Fibroblast of villous mesenchyme (primary cell): Measurements from ENCODE around the gene FHDC1. TPM values are rescaled to one million over a fixed set of nuclear protein-coding genes. Genes with fewer than 3 reads are reported as not detected.
A peak's percentile ranks its signal among the peaks of the same experiment; 100 is the strongest.

ENCODE experiments used
- DNase-seq: peaks from one replicate; pipeline ENCODE4 v3.0.0-alpha.2; 2010; ENCODE audit warnings: low read depth
- H3K4me3 ChIP-seq: 2 replicates; pipeline ENCODE4 v1.5.1; 2011; ENCODE audit warnings: low read depth, mild to moderate bottlenecking, low read length
- CTCF ChIP-seq: IDR thresholded peaks from 2 replicates; pipeline ENCODE4 v1.5.1; 2012; ENCODE audit warnings: low read depth, mild to moderate bottlenecking, low read length; ENCODE audit not compliant: insufficient read depth
- total RNA-seq: library from RNA; depleted of rRNA; stranded (reverse); fragments of >200 nt; gene quantifications from 2 replicates; pipeline ENCODE4 v1.2.3, GENCODE V29; 2012

The FHDC1 gene
- total RNA-seq, 1 donor: 1.7 TPM

- no peak for TF ChIP-seq CTCF
- no peak for DNase-seq
Measured at GRCh38 chr4:152935143-152935542, 980 bp upstream of the FHDC1 start.

GRCh38 chr4:152936446-152937335 is 568 bp downstream of the FHDC1 start:
- TF ChIP-seq CTCF: no peak
- H3K4me3 ChIP-seq: peak overlapping the region; percentile 55
- peak; percentile 19 for DNase-seq

More at GRCh38 chr4:152935143-152935542, 980 bp upstream of the FHDC1 start:
- no peak overlapping the region for H3K4me3 ChIP-seq

GRCh38 chr4:152937336-152938236 is 1.5 kb downstream of the FHDC1 start:
- no peak for TF ChIP-seq CTCF
- peak; percentile 42 for DNase-seq
- peak overlapping the region; percentile 55 for H3K4me3 ChIP-seq

GRCh38 chr4:152938237-152938947 is 2.3 kb downstream of the FHDC1 start:
- no peak for DNase-seq
- H3K4me3 ChIP-seq: peak overlapping the region; percentile 55
- no peak for TF ChIP-seq CTCF

GRCh38 chr4:152939621-152940020 is 3.5 kb downstream of the FHDC1 start:
- DNase-seq: no peak
- no peak overlapping the region for H3K4me3 ChIP-seq
- TF ChIP-seq CTCF: no peak

- no peak overlapping the region for H3K4me3 ChIP-seq
- no peak for TF ChIP-seq CTCF
- no peak for DNase-seq
Measured at GRCh38 chr4:152940461-152940860, 4.3 kb downstream of the FHDC1 start.
